ENCODE results near the gene F7.

F7 gene

GRCh38 chr13:113166681-113167080 lies 61.1 kb downstream of the F7 start:
- Histone ChIP-seq H3K4me1 (ENCODE audit: low read depth, poor library complexity, severe bottlenecking) (no peaks in the 10 kb centered on the region), H3K79me2 (ENCODE audit: insufficient read depth, low read depth) (no peaks in the 10 kb centered on the region), H3K4me3 (IDR thresholded peaks at IDR 0.05; ENCODE audit: insufficient read depth, low read depth, low read length) (no peak overlapping the region), H3K9ac (no peak overlapping the region), H3K27ac (no peak overlapping the region), H3K36me3 (ENCODE audit: insufficient read depth) (no peaks in the 10 kb centered on the region), H2AFZ (ENCODE audit: low read depth) (no peak overlapping the region), H4K20me1 (ENCODE audit: insufficient read depth) (no peaks in the 10 kb centered on the region), H3K4me2 (no peak overlapping the region), H3K27me3 (ENCODE audit: insufficient read depth, low read depth) (peaks cover 4% of the 10 kb centered on the region; the same call in 1 of the 2 replicates)
- no peak for TF ChIP-seq CTCF (conservative IDR thresholded peaks at IDR 0.05; ENCODE audit: low read depth, low read length)

DNA sequence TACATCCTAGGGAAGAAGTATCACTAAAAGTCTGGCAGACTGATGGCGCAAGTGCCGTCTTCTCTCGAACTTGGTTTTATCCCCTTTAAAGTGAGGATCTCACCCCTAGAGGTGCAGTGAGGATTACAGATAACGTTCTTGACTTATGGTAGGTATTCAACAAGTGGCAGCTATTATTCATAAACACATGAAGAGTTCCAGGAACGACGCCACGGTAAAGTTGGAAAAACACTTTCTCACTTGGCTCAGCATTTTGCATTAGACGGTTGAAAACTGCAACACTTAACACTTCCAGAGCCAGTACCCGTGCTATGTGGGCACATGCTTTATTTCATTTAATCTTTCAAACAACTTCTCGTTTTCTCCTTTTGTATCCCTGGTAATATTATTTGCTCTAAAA lies 61.6 kb downstream of the F7 start:
- Histone ChIP-seq H3K9ac (no peak overlapping the region), H3K4me3 (IDR thresholded peaks at IDR 0.05; ENCODE audit: insufficient read depth, low read depth, low read length) (no peak overlapping the region), H4K20me1 (ENCODE audit: insufficient read depth) (no peaks in the 10 kb centered on the region), H3K79me2 (ENCODE audit: insufficient read depth, low read depth) (no peaks in the 10 kb centered on the region), H3K27me3 (ENCODE audit: insufficient read depth, low read depth) (peaks cover 4% of the 10 kb centered on the region; the same call in 1 of the 2 replicates), H2AFZ (ENCODE audit: low read depth) (no peak overlapping the region), H3K4me2 (no peak overlapping the region), H3K4me1 (ENCODE audit: low read depth, poor library complexity, severe bottlenecking) (no peaks in the 10 kb centered on the region), H3K36me3 (ENCODE audit: insufficient read depth) (no peaks in the 10 kb centered on the region), H3K27ac (no peak overlapping the region)
- TF ChIP-seq CTCF (conservative IDR thresholded peaks at IDR 0.05; ENCODE audit: low read depth, low read length) = no peak

DNA sequence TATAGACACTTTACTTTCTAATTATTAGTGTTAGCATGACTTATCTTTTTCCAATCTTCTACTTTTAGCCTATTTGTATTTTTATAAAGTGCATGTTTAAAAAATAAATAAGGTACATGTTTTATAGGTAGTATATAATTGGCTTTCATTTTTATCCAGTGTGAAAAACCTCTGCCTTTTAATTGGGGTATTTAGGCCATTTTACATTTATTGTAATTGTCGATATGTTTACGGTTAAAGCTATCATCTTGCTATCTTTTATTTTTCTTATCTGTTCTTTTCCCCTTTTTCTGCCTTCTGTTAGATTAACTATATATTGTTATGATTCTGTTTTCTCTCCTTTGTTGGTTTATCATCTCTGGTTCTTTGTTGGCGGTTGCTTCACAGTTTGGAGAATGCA lies 62.0 kb downstream of the F7 start:
- H3K4me1 ChIP-seq (ENCODE audit: low read depth, poor library complexity, severe bottlenecking) = no peaks in the 10 kb centered on the region
- no peaks in the 10 kb centered on the region for H4K20me1 ChIP-seq (ENCODE audit: insufficient read depth)
- no peak overlapping the region for H3K4me3 ChIP-seq (IDR thresholded peaks at IDR 0.05; ENCODE audit: insufficient read depth, low read depth, low read length)
- no peak for TF ChIP-seq CTCF (conservative IDR thresholded peaks at IDR 0.05; ENCODE audit: low read depth, low read length)
- H3K4me2 ChIP-seq = no peak overlapping the region
- no peaks in the 10 kb centered on the region for H3K79me2 ChIP-seq (ENCODE audit: insufficient read depth, low read depth)
- H3K36me3 ChIP-seq (ENCODE audit: insufficient read depth) = no peaks in the 10 kb centered on the region
- H3K9ac ChIP-seq = no peak overlapping the region
- no peak overlapping the region for H2AFZ ChIP-seq (ENCODE audit: low read depth)
- peaks cover 4% of the 10 kb centered on the region; the same call in 1 of the 2 replicates for H3K27me3 ChIP-seq (ENCODE audit: insufficient read depth, low read depth)
- H3K27ac ChIP-seq = no peak overlapping the region

DNA sequence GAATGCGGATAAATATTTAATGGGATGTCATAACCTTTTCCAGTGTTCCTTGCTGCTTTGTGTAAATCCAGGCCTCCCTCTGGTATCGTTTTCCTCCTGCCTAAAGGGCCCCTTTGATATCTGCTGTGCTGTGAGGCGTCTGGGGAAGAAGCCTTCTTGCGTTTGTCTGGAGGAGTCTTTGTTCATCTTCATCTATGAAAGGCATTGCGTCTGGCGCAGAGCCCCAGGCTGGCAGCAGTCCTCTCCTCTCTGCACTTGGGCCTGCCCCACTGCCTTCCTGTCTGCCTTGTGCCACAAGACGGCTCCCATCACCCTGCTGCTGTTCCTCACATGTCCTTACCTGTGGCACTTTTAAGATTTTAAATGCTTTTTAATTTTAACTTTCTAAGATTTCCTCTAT lies 62.6 kb downstream of the F7 start:
- no peaks in the 10 kb centered on the region for H4K20me1 ChIP-seq (ENCODE audit: insufficient read depth)
- no peaks in the 10 kb centered on the region for H3K36me3 ChIP-seq (ENCODE audit: insufficient read depth)
- no peak for TF ChIP-seq CTCF (conservative IDR thresholded peaks at IDR 0.05; ENCODE audit: low read depth, low read length)
- no peaks in the 10 kb centered on the region for H3K4me1 ChIP-seq (ENCODE audit: low read depth, poor library complexity, severe bottlenecking)
- no peaks in the 10 kb centered on the region for H3K79me2 ChIP-seq (ENCODE audit: insufficient read depth, low read depth)
- H3K9ac ChIP-seq = no peak overlapping the region
- H2AFZ ChIP-seq (ENCODE audit: low read depth) = no peak overlapping the region
- H3K27me3 ChIP-seq (ENCODE audit: insufficient read depth, low read depth) = peaks cover 4% of the 10 kb centered on the region; the same call in 1 of the 2 replicates
- H3K4me2 ChIP-seq = no peak overlapping the region
- H3K4me3 ChIP-seq (IDR thresholded peaks at IDR 0.05; ENCODE audit: insufficient read depth, low read depth, low read length) = no peak overlapping the region
- H3K27ac ChIP-seq = no peak overlapping the region

All from KMS-11 (cell line).